Measurements from ENCODE around the gene PAQR3. TPM values are rescaled to one million over a fixed set of nuclear protein-coding genes. Genes with fewer than 3 reads are reported as not detected.

Gene PAQR3
- total RNA-seq, 1 donor from 2014 or later, result 53.2 TPM

- Mint-ChIP-seq H3K4me1 (ENCODE audit: low read depth, unreplicated experiment) (peaks cover 5% of the 10 kb centered on the region), H3K27ac (ENCODE audit: unreplicated experiment) (peak overlapping the region; percentile 56), H3K36me3 (ENCODE audit: unreplicated experiment) (no peaks in the 10 kb centered on the region), H3K27me3 (ENCODE audit: unreplicated experiment) (peaks cover 2% of the 10 kb centered on the region), H3K4me3 (ENCODE audit: unreplicated experiment) (peak overlapping the region; percentile 75), H3K9me3 (ENCODE audit: unreplicated experiment) (peaks cover 2% of the 10 kb centered on the region)
- no peak for DNase-seq
- TF ChIP-seq CTCF (IDR thresholded peaks at IDR 0.05; ENCODE audit: partially characterized antibody, unreplicated experiment), result no peak
Observed at GRCh38 chr4:78936989-78937388, 2.2 kb downstream of the PAQR3 start.

- H3K4me3 Mint-ChIP-seq (ENCODE audit: unreplicated experiment), result no peak overlapping the region
- TF ChIP-seq CTCF (IDR thresholded peaks at IDR 0.05; ENCODE audit: partially characterized antibody, unreplicated experiment), result no peak
- DNase-seq, result no peak
- H3K27me3 Mint-ChIP-seq (ENCODE audit: unreplicated experiment), result no peaks in the 10 kb centered on the region
- H3K4me1 Mint-ChIP-seq (ENCODE audit: low read depth, unreplicated experiment), result no peaks in the 10 kb centered on the region
- peaks cover 6% of the 10 kb centered on the region for H3K36me3 Mint-ChIP-seq (ENCODE audit: unreplicated experiment)
- H3K27ac Mint-ChIP-seq (ENCODE audit: unreplicated experiment), result no peak overlapping the region
- H3K9me3 Mint-ChIP-seq (ENCODE audit: unreplicated experiment), result no peaks in the 10 kb centered on the region
Observed at GRCh38 chr4:78930016-78930629, 9.1 kb downstream of the PAQR3 start.

DNA sequence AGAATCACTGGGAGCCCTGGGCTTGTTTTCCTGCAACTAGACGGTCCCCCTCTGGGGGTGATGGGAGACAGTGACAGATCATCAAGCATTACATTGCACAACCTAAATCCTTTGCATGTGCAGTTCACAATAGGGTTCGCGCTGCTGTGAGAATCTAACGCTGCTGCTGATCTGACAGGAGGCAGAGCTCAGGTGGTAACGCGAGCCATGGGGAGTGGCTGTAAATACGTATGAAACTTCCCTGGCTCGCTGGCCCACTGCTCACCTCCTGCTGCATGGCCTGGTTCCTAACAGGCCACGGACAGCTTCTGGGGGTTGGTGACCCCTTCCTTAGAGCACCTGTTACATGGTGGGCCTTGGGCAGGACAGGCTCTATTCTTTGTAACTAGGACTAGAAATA lies 10.4 kb downstream of the PAQR3 start:
- Mint-ChIP-seq H3K27me3 (ENCODE audit: unreplicated experiment) (no peaks in the 10 kb centered on the region), H3K4me3 (ENCODE audit: unreplicated experiment) (no peak overlapping the region), H3K4me1 (ENCODE audit: low read depth, unreplicated experiment) (no peaks in the 10 kb centered on the region), H3K36me3 (ENCODE audit: unreplicated experiment) (peaks cover 6% of the 10 kb centered on the region), H3K27ac (ENCODE audit: unreplicated experiment) (no peak overlapping the region), H3K9me3 (ENCODE audit: unreplicated experiment) (no peaks in the 10 kb centered on the region)
- DNase-seq, result peak; percentile 5
- no peak for TF ChIP-seq CTCF (IDR thresholded peaks at IDR 0.05; ENCODE audit: partially characterized antibody, unreplicated experiment)

GRCh38 chr4:78926826-78927225 lies 12.4 kb downstream of the PAQR3 start:
- Mint-ChIP-seq H3K4me3 (ENCODE audit: unreplicated experiment) (no peak overlapping the region), H3K36me3 (ENCODE audit: unreplicated experiment) (peaks cover 6% of the 10 kb centered on the region), H3K4me1 (ENCODE audit: low read depth, unreplicated experiment) (no peaks in the 10 kb centered on the region), H3K27me3 (ENCODE audit: unreplicated experiment) (no peaks in the 10 kb centered on the region), H3K9me3 (ENCODE audit: unreplicated experiment) (no peaks in the 10 kb centered on the region), H3K27ac (ENCODE audit: unreplicated experiment) (no peak overlapping the region)
- DNase-seq, result no peak
- no peak for TF ChIP-seq CTCF (IDR thresholded peaks at IDR 0.05; ENCODE audit: partially characterized antibody, unreplicated experiment)

- H3K27me3 Mint-ChIP-seq (ENCODE audit: unreplicated experiment), result no peaks in the 10 kb centered on the region
- H3K4me3 Mint-ChIP-seq (ENCODE audit: unreplicated experiment), result no peak overlapping the region
- no peak for DNase-seq
- H3K36me3 Mint-ChIP-seq (ENCODE audit: unreplicated experiment), result no peaks in the 10 kb centered on the region
- no peak for TF ChIP-seq CTCF (IDR thresholded peaks at IDR 0.05; ENCODE audit: partially characterized antibody, unreplicated experiment)
- H3K27ac Mint-ChIP-seq (ENCODE audit: unreplicated experiment), result no peak overlapping the region
- no peaks in the 10 kb centered on the region for H3K9me3 Mint-ChIP-seq (ENCODE audit: unreplicated experiment)
- no peaks in the 10 kb centered on the region for H3K4me1 Mint-ChIP-seq (ENCODE audit: low read depth, unreplicated experiment)
Observed at GRCh38 chr4:78923464-78924312, 15.6 kb downstream of the PAQR3 start.

Measured in glutamatergic neuron (in vitro differentiated cells).